Measurements from ENCODE around the gene UNC13B. TPM values are rescaled to one million over a fixed set of nuclear protein-coding genes. Genes with fewer than 3 reads are reported as not detected.

The UNC13B gene
- 18.7 and 19.9 TPM in 2 replicates for total RNA-seq

DNA sequence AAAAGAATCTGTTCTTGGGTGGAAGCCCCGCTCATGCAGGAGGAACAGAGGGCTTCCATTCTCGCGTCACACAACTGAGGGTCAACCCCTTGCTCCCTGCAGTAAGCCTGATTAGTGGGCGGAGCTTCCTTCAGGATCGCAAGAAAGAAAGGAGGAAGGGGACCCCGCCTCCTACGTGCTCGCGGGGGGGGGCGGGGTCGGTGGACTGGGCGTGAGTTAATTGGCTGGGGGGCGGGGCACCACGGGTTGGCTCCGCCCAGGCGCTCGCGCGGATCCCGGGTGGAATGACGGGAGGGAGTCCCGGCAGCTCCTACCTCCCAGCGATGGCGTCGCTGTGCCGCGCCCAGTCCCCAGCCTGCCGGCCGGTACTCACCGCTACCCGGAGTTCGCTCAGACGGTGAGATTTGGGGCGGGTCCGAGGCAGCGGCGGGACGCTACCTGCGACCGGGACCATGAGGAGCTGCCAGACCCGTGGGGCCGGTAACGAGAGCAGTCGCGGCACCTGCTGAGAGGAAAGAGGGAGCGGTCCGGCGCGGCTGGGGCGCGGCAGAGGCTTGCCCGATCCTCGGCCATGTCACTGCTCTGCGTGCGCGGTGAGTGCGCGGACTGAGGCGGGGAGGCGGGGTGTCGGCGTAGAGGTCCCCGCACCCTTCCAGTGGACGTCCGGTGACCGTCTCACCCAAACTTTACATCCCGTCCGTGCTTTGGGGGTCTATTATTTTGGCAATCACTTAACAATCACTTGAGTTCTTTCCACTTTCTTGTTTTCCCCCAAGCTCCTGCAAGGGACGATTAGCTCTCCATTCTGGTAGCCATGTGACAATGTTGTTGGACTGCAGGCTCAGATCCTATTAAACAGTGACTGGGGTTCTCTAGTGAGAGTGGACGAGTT, at the start of gene UNC13B:
Gene UNC13B, plus strand, starts transcription at position 297 of the 892 bp plus-strand sequence. Its CDS starts 275 bp downstream, at position 572.

DNA sequence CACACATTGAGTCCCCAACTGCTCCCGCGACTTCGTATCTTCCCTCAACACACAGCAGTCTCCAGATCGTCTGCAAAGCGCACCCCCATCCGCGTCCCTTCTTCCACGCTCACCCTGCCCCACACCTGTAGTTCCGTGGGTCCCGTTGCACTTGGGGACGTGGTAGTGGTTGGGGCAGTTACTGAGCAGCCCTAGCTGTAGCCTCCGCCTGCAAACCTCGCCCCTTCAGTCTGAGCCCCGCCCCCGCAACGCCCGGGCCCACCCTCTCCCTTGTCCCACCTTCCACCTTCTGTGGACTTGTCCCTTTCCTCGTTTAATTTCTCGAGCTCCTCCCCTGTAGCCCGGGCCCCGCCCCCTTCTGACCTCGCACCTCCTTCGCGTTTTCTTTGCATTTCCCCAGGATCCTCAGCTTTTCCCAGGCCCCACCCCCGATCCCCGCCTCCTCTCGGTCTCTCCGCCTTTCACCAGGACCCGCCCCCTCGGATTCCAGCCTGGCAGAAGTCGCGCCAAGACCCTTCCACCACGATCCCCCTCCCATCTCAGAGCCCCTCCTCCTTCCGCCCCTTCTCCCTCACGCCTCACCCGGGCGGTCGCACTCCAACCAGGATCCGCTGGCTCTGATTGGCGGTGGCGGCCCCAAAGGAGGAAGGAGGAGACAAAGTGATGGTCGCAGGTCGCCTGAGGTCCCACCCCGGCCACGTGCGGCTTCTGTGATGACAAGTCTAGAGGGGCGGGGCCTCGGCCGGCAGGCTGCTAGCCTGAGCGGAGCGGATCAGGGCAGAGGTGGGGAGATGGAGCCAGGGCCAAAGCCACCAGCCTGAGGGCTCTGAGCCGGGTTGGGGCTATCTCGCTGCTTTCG, 45.9 kb upstream of the UNC13B start, which contains the start of gene ATOSB:
Gene ATOSB, minus strand, starts transcription at position 183 of the 859 bp plus-strand sequence. CDS start 7,588 bp downstream, outside the sequence.

Other genes with a start within 250 kb of the UNC13B start
- under 0.01 TPM in 1 of 2 replicates, not detected in the other for gene PHF24, start 203.7 kb upstream of the UNC13B start, total RNA-seq
- 4.1 TPM in 2 replicates for gene DNAJB5, start 172.3 kb upstream of the UNC13B start, total RNA-seq
- gene VCP, start 89.4 kb upstream of the UNC13B start, total RNA-seq, result 474 and 593 TPM in 2 replicates
- 11.4 and 11.9 TPM in 2 replicates for gene FANCG, start 82.1 kb upstream of the UNC13B start, total RNA-seq
- gene PIGO, start 65.4 kb upstream of the UNC13B start, total RNA-seq, result 7.2 and 7.3 TPM in 2 replicates
- gene STOML2, start 58.9 kb upstream of the UNC13B start, total RNA-seq, result 159 and 192 TPM in 2 replicates
- 4.6 and 8.1 TPM in 2 replicates for gene ATOSB, start 46.1 kb upstream of the UNC13B start, total RNA-seq

Data from dermis lymphatic vessel endothelial cell (primary cell).